GM12878 (cell line): ENCODE measurements around the gene ALCAM.

Experiments
- BCLAF1 ChIP-seq: fragments of 450-650 bp; IDR thresholded peaks from 2 replicates; pipeline ENCODE4 v1.6.1; 2017; ENCODE audit warnings: antibody characterized with exemption, mild to moderate bottlenecking, moderate library complexity
- CTCF ChIP-seq, 3 experiments: IDR thresholded peaks in 2 of 3; conservative IDR thresholded peaks in 1 of 3; 2 replicates each; pipeline ENCODE4 v1.5.1; 2011; ENCODE audit warnings: low read depth in 3 of 3, low read length in 3 of 3, mild to moderate bottlenecking in 3 of 3, control low read depth in 2 of 3, moderate library complexity in 2 of 3, inconsistent platforms in 1 of 3, mixed read lengths in 1 of 3; ENCODE audit not compliant: control insufficient read depth in 2 of 3, insufficient read depth in 1 of 3; ENCODE audit errors: extremely low read depth in 1 of 3
- POLR2AphosphoS2 ChIP-seq: IDR thresholded peaks from 2 replicates; pipeline ENCODE4 v1.6.1; 2011; ENCODE audit warnings: low read depth, mild to moderate bottlenecking, low read length, improper control_type of control experiment, moderate library complexity
- POLR2AphosphoS5 ChIP-seq: IDR thresholded peaks from 2 replicates; pipeline ENCODE4 v1.6.1; 2011; ENCODE audit warnings: mild to moderate bottlenecking, low read length, inconsistent platforms
- TAF1 ChIP-seq: IDR thresholded peaks from 2 replicates; pipeline ENCODE4 v1.6.1; 2011; ENCODE audit warnings: mild to moderate bottlenecking, low read depth, low read length, borderline replicate concordance
- YY1 ChIP-seq: IDR thresholded peaks from 2 replicates; pipeline ENCODE4 v1.6.1; 2011; ENCODE audit warnings: low read depth, mild to moderate bottlenecking, low read length

GRCh38 chr3:105324951-105325350, 41.8 kb upstream of the ALCAM start:
- no peak for TF ChIP-seq POLR2AphosphoS2
- TF ChIP-seq YY1 = no peak
- TF ChIP-seq CTCF (IDR thresholded peaks at IDR 0.05 in 2 of 3, conservative IDR thresholded peaks at IDR 0.05 in 1 of 3; ENCODE audit: control insufficient read depth in 2 of 3, extremely low read depth in 1 of 3, insufficient read depth in 1 of 3, low read depth in 3 of 3, low read length in 3 of 3) = no peak
- no peak for TF ChIP-seq POLR2AphosphoS5
- no peak for TF ChIP-seq TAF1
- TF ChIP-seq BCLAF1 = no peak
